Adrenal gland (tissue), 5 donors: ENCODE data around the gene CEACAM5.

Source experiments
- POLR2A ChIP-seq, 2 donors: fragments of 450-650 bp; IDR thresholded peaks; one replicate each; pipeline ENCODE4 v1.6.1; 2017; ENCODE audit warnings: antibody characterized with exemption in 2 of 2, mild to moderate bottlenecking in 2 of 2, moderate library complexity in 1 of 2
- TF ChIP-seq, protein P1 (sequence below), 6 experiments: fragments of 450-650 bp in 4 of 6; fragments of 200-600 bp in 2 of 6; sonication (generic) in 1 of 6; IDR thresholded peaks; 1 replicate in 5 of 6; 2 replicates in 1 of 6; pipeline versions ENCODE4 v1.5.1 to v1.8.0; 2016 to 2021; ENCODE audit warnings: antibody characterized with exemption in 6 of 6, mild to moderate bottlenecking in 2 of 6, moderate library complexity in 1 of 6
- donor health status: DM: no; HTN: no; CAD: no.

DNA sequence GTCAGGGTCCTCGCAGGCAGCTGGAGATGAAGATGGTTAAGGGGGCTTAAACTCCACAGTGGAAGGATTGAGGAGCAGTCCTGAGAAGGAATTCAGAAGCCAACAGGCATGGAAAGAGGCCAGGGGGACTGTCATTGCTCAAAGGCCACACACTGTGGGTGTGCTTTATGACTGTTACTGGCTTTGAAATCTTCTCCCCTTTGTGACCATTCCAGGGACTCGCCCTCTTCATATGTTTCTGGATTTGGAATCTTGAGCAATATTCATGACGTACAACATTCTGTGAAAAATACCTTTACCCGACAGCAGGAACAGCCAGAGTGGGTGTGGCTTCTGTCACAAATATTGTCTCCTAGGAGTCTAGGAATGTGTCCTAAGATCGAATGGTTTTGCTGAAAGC lies 36.9 kb upstream of the CEACAM5 start:
- no peak for TF ChIP-seq POLR2A (IDR thresholded peaks at IDR 0.05)
- TF ChIP-seq, protein P1, sequence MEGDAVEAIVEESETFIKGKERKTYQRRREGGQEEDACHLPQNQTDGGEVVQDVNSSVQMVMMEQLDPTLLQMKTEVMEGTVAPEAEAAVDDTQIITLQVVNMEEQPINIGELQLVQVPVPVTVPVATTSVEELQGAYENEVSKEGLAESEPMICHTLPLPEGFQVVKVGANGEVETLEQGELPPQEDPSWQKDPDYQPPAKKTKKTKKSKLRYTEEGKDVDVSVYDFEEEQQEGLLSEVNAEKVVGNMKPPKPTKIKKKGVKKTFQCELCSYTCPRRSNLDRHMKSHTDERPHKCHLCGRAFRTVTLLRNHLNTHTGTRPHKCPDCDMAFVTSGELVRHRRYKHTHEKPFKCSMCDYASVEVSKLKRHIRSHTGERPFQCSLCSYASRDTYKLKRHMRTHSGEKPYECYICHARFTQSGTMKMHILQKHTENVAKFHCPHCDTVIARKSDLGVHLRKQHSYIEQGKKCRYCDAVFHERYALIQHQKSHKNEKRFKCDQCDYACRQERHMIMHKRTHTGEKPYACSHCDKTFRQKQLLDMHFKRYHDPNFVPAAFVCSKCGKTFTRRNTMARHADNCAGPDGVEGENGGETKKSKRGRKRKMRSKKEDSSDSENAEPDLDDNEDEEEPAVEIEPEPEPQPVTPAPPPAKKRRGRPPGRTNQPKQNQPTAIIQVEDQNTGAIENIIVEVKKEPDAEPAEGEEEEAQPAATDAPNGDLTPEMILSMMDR (IDR thresholded peaks at IDR 0.05), result no peak
